Esophagus (tissue), 2 donors: ENCODE data around the gene GPR52. TPM values are rescaled to one million over a fixed set of nuclear protein-coding genes. Genes with fewer than 3 reads are reported as not detected.

Experiments used
- H3K27ac ChIP-seq, 2 donors: one replicate each; pipeline ENCODE4 v1.5.1; 2013; ENCODE audit warnings: low read depth in 2 of 2, mild to moderate bottlenecking in 2 of 2, inconsistent platforms in 1 of 2, low read length in 1 of 2, moderate library complexity in 1 of 2
- H3K27me3 ChIP-seq, 2 donors: one replicate each; pipeline ENCODE4 v1.6.1; 2013; ENCODE audit warnings: low read length in 2 of 2, control low read depth in 1 of 2, mild to moderate bottlenecking in 1 of 2; ENCODE audit not compliant: insufficient read depth in 2 of 2, control insufficient read depth in 1 of 2
- H3K36me3 ChIP-seq, 2 donors: one replicate each; pipeline ENCODE4 v1.6.1; 2013; ENCODE audit warnings: low read length in 1 of 2; ENCODE audit not compliant: control insufficient read depth in 2 of 2, insufficient read depth in 2 of 2
- H3K4me1 ChIP-seq, 2 donors: one replicate each; pipeline ENCODE4 v1.6.1; 2013; ENCODE audit warnings: low read length in 1 of 2; ENCODE audit not compliant: control insufficient read depth in 2 of 2, insufficient read depth in 2 of 2
- H3K4me3 ChIP-seq, 2 donors: one replicate each; pipeline ENCODE4 v1.5.1; 2013; ENCODE audit warnings: low read length in 2 of 2, mild to moderate bottlenecking in 2 of 2, low read depth in 1 of 2, moderate library complexity in 1 of 2
- H3K9me3 ChIP-seq, 2 donors: one replicate each; pipeline ENCODE4 v1.6.1; 2013; ENCODE audit warnings: mild to moderate bottlenecking in 2 of 2, low read depth in 1 of 2, low read length in 1 of 2, moderate library complexity in 1 of 2; ENCODE audit not compliant: control insufficient read depth in 2 of 2, insufficient read depth in 1 of 2
- WGBS, 2 donors: extraction: QIAGEN DNeasy Blood & Tissue Kit; methylation state at CpG; one replicate each; pipeline ENCODE4 v1.1.7; 2013; 5-methylcytosine and 5-hydroxymethylcytosine counted together
- polyA plus RNA-seq, 2 donors: library from polyadenylated mRNA; stranded (reverse); fragments of 200-250 nt; gene quantifications; one replicate each; pipeline ENCODE4 v1.2.3, GENCODE V29; 2013
- donor health status: healthy with polysubstance abuse.
- donor health status: Bipolar disorder and iron deficiency.

Gene GPR52
- polyA plus RNA-seq, 2 donors: 0.05 to 0.18 TPM

DNA sequence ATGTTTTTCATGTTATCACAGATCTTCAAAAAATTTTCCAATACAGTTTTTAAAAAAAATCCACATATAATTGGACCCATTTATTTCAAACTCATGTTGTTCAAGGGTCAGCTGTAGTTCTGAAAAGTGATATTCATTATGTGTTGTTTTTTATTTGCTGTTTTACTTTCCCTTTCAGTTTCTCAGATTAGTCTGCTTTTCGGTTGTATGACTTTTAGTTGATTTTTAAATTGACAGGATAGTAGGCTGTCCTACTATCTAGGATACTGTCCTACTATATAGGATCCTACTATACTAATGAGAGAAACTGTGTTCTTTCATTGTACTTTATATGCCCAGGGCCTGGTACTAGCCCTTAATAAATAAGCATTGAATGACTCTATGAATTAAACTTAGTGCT lies 33.6 kb upstream of the GPR52 start:
- WGBS, 2 donors: 44 to 51% methylated on average over 1 of the region's 1 CpG
- Histone ChIP-seq H3K27me3 (no peaks in the 10 kb centered on the region), H3K4me1 (no peaks in the 10 kb centered on the region)

DNA sequence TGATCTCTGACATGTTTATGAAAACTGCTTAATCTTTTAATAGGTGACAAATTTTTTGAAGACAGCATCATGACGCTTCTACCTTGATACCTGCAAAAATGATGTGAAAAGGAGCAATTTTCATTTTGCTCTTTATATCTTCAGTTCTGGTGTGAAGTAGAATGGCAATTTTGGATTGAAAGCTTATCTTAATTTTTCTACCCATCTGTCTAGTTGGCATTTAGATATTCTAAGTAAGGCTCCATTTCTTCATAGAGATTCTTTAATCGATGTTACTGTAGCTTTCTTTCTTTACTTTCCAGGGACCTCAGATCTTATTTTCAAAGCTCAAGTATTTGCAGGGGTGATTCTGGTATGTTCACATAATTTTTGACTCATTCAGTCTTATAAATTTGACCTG lies 32.3 kb upstream of the GPR52 start:
- no peak overlapping the region for H3K27ac ChIP-seq
- no peaks in the 10 kb centered on the region for H3K4me1 ChIP-seq
- WGBS, 2 donors: 97% methylated on average over 2 of the region's 2 CpGs
- no peaks in the 10 kb centered on the region for H3K9me3 ChIP-seq
- no peaks in the 10 kb centered on the region for H3K27me3 ChIP-seq
- no peaks in the 10 kb centered on the region for H3K36me3 ChIP-seq
- no peak overlapping the region for H3K4me3 ChIP-seq

More for the DNA sequence above, 33.6 kb upstream of the GPR52 start:
- no peak overlapping the region for H3K4me3 ChIP-seq
- H3K27ac ChIP-seq: no peak overlapping the region
- H3K9me3 ChIP-seq: no peaks in the 10 kb centered on the region
- no peaks in the 10 kb centered on the region for H3K36me3 ChIP-seq

DNA sequence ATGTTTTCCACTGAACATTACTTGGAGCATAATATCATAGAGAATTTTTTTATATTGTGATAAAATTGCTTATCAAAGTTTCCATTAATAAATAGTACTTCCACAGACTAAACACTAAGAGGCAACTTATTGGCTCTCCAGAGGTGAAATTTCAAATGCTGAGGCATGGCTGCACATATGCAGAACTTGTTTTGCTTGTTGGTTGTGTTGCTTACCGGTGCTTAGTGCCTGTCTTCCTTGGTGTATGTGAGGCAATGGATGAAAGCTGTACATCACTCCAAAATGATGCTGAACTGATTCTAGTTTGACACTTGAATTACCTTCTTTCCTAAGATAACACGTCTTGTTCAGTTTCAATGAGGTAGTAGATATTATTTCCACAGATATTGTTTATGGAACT lies 29.8 kb upstream of the GPR52 start:
- Histone ChIP-seq H3K27me3 (no peaks in the 10 kb centered on the region), H3K9me3 (no peaks in the 10 kb centered on the region), H3K4me3 (no peak overlapping the region), H3K27ac (no peak overlapping the region), H3K36me3 (no peaks in the 10 kb centered on the region), H3K4me1 (no peaks in the 10 kb centered on the region)
- 79 to 83% methylated on average over 2 of the region's 2 CpGs for WGBS, 2 donors

DNA sequence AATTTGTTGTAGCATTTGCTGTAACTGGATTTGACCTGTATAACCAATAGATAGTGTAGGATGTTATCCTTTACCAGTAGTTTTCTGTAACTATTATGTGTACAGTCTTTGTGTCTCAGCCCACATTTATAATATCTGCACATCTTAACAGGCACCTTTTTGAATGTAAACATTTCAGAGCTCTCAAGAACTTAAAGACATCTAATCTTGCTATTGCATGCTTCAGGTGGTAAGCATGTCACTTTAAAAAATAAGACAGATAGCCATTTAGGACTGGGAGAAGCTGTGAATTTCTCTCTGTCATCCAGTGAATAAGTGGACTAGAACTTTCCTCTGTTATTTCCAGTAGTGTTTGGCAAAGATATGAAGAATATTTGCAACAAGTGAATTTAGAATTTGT lies 22.6 kb upstream of the GPR52 start:
- Histone ChIP-seq H3K36me3 (no peaks in the 10 kb centered on the region), H3K27ac (no peak overlapping the region), H3K27me3 (no peaks in the 10 kb centered on the region)

DNA sequence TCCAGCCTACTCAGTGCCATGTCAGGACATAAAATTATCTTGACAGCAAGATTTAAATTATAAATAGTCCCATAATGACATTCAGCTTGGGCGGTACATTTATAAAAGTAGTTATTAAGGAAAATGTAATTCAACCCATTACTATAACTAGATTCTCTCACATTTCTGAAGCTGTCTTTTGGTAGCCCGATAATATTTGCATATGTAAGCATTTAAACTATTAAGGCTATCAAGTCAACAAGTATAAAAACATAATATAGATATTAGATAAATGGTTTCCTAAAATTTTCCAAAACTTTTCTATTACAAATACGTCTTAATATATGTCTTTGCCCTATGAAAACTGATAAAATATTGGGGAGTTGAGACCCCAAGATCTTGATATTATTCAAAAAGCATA lies 21.6 kb upstream of the GPR52 start:
- no peak overlapping the region for H3K27ac ChIP-seq

More for the DNA sequence above, 22.6 kb upstream of the GPR52 start:
- Histone ChIP-seq H3K9me3 (no peaks in the 10 kb centered on the region), H3K4me1 (no peaks in the 10 kb centered on the region), H3K4me3 (no peak overlapping the region)

DNA sequence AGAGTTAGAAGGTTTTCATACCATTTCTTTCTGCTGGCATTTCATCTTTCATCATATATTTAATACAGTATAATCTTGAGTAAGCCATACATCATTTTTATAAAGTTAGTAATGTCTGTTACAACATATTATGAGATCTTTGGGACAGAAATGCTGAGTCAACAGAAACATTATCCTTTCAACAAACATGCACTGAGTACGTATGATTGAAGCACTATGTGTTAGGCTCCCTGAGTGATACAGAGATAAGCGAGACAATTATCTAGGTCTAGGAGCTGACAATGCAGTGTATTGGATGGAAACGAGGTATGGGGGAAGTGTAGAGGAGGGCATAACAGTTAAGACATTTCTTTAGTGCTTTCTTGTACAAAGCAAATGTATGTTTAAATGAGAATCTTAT lies 19.7 kb upstream of the GPR52 start:
- no peak overlapping the region for H3K4me3 ChIP-seq
- whole genome bisulfite sequencing, 2 donors: 66 to 70% methylated on average over 3 of the region's 3 CpGs

More for the DNA sequence above, 21.6 kb upstream of the GPR52 start:
- no peaks in the 10 kb centered on the region for H3K36me3 ChIP-seq
- H3K4me1 ChIP-seq: no peaks in the 10 kb centered on the region
- no peaks in the 10 kb centered on the region for H3K9me3 ChIP-seq
- no peak overlapping the region for H3K4me3 ChIP-seq
- 91 to 92% methylated on average over 3 of the region's 3 CpGs for WGBS, 2 donors
- no peaks in the 10 kb centered on the region for H3K27me3 ChIP-seq

DNA sequence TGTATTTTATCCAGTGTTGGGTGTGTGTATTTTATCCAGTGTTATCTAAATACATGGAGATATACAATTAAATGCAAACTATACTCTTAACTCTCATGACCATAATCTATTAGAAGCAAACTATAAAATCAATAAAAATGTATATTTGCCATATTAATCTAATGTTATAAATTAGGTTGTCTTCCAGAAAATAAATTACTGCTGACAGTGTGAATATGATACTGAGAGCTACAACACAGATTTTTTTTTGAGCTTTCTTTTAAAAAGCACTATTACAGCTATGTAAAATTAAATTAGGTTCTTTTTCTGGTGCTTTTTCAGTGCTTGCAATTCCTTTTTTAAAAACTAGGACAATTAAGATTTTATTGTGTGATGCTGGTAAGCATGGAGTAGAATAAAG lies 19.0 kb upstream of the GPR52 start:
- Histone ChIP-seq H3K9me3 (no peaks in the 10 kb centered on the region), H3K4me1 (no peaks in the 10 kb centered on the region), H3K36me3 (no peaks in the 10 kb centered on the region), H3K27me3 (no peaks in the 10 kb centered on the region), H3K4me3 (no peak overlapping the region), H3K27ac (no peak overlapping the region)

More for the DNA sequence above, 19.7 kb upstream of the GPR52 start:
- Histone ChIP-seq H3K4me1 (no peaks in the 10 kb centered on the region), H3K36me3 (no peaks in the 10 kb centered on the region), H3K27me3 (no peaks in the 10 kb centered on the region), H3K9me3 (no peaks in the 10 kb centered on the region), H3K27ac (no peak overlapping the region)

DNA sequence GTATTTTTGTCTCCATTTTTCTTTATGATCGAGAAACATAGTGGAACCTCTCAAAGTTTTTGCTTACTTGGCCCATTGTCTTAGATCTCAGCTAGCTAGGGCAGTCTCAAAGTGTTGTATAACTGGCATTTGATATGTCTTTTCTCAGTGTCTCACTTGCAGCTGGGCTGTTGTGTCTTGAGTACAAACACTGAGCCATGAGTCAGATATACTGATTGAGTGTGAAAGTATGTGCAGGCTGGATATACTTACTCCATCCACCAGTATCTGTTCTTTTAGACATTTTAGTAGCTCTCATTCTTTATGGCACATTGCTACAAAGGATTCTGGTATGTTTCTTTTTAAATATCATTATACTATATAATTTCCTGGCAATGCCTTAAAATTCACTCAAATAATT lies 14.3 kb upstream of the GPR52 start:
- Histone ChIP-seq H3K27me3 (no peaks in the 10 kb centered on the region), H3K9me3 (no peaks in the 10 kb centered on the region), H3K4me1 (no peaks in the 10 kb centered on the region), H3K4me3 (no peak overlapping the region), H3K27ac (no peak overlapping the region), H3K36me3 (no peaks in the 10 kb centered on the region)
- WGBS, 2 donors: 98 to 100% methylated on average over 1 of the region's 1 CpG

DNA sequence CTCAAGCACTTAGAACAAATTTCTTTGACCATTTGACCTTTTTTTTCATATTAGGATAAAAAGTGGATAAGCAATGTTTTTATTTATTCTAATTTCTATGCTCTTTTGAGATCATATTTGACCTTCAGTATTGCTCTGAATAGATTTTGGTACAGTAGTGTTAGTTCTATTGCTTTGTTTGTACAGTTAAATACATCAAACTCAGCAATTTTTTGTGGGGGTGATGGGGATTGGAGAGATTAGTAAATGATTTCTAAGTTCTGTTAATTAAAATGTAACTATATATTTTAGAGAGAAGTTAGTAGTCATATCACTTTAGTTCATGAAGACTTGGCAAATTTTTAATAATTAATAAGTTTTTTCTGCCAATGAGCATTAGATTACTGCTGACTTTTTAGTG lies 2.4 kb upstream of the GPR52 start:
- H3K9me3 ChIP-seq: no peaks in the 10 kb centered on the region
- H3K27ac ChIP-seq: no peak overlapping the region
- no peaks in the 10 kb centered on the region for H3K36me3 ChIP-seq
- no peaks in the 10 kb centered on the region for H3K27me3 ChIP-seq
- H3K4me1 ChIP-seq: no peaks in the 10 kb centered on the region
- no peak overlapping the region for H3K4me3 ChIP-seq

DNA sequence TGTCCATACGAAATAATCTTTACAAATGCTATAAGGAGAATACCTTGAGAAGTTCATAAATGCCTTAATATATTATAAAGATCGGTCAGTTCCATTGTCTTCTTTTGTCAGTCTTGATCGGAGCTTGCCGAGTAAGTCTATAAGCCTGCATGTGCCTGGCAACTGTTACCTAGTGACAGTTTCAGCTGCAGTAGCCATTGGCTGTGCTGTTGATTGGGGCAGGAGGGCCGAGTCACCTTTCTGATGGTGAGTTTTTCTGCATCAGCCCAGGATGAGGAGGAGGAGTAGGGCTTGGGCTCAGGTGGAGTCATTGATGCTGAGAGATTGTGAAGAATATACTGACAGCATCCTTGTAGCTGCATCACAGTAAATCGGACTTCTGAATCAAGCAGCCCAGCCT lies 1.9 kb upstream of the GPR52 start:
- no peaks in the 10 kb centered on the region for H3K4me1 ChIP-seq
- no peak overlapping the region for H3K27ac ChIP-seq
- no peaks in the 10 kb centered on the region for H3K27me3 ChIP-seq
- no peaks in the 10 kb centered on the region for H3K9me3 ChIP-seq
- WGBS, 2 donors: 80 to 88% methylated on average over 6 of the region's 6 CpGs
- no peak overlapping the region for H3K4me3 ChIP-seq
- H3K36me3 ChIP-seq: no peaks in the 10 kb centered on the region
